Breast epithelium (tissue), 4 donors: ENCODE data around the gene KRT3. TPM values are rescaled to one million over a fixed set of nuclear protein-coding genes. Genes with fewer than 3 reads are reported as not detected.

Source experiments
- DNase-seq, 2 donors: peaks; one replicate each; pipeline ENCODE4 v3.0.0-alpha.2; 2019; ENCODE audit warnings: low spot score in 2 of 2
- H3K27ac ChIP-seq, 2 donors: fragments of 200-600 bp; sonication (generic) in 1 of 2; one replicate each; pipeline ENCODE4 v1.5.1; 2016 to 2019; ENCODE audit warnings: mild to moderate bottlenecking in 1 of 2
- H3K27me3 ChIP-seq, 2 donors: fragments of 200-600 bp; sonication (generic) in 1 of 2; one replicate each; pipeline versions ENCODE4 v1.5.1 to v1.6.0; 2017 to 2019; ENCODE audit warnings: control low read depth in 1 of 2, mild to moderate bottlenecking in 1 of 2
- H3K36me3 ChIP-seq: fragments of 200-600 bp; one replicate; pipeline ENCODE4 v1.5.1; 2019
- H3K4me1 ChIP-seq, 2 donors: fragments of 200-600 bp; sonication (generic); one replicate each; pipeline ENCODE4 v1.5.1; 2016 to 2019; ENCODE audit warnings: control low read depth in 1 of 2
- H3K4me3 ChIP-seq, 3 donors: fragments of 200-600 bp; sonication (generic); 1 replicate in 2 of 3; 2 replicates in 1 of 3; pipeline ENCODE4 v1.5.1; 2016 to 2019; ENCODE audit warnings: mild to moderate bottlenecking in 3 of 3, moderate library complexity in 2 of 3
- H3K9me3 ChIP-seq, 2 donors: fragments of 200-600 bp; sonication (generic) in 1 of 2; one replicate each; pipeline ENCODE4 v1.5.1; 2016 to 2019; ENCODE audit warnings: control low read depth in 1 of 2
- POLR2A ChIP-seq: fragments of 450-650 bp; IDR thresholded peaks from one replicate; pipeline ENCODE4 v1.6.1; 2016; ENCODE audit warnings: antibody characterized with exemption, mild to moderate bottlenecking, moderate library complexity
- POLR2AphosphoS5 ChIP-seq, 3 donors: sonication (generic); formaldehyde crosslinking; IDR thresholded peaks; one replicate each; pipeline ENCODE4 v1.6.1; 2017; ENCODE audit warnings: antibody characterized with exemption in 3 of 3
- intact Hi-C: fragments of 100-400 bp; cut with DNase I; formaldehyde crosslinking; loops from one replicate; pipeline ENCODE4 v1.15.1; 2023; ENCODE audit warnings: low total_unique reads
- total RNA-seq, 3 donors: library from RNA; depleted of rRNA; stranded (reverse); fragments of >200 nt; gene quantifications; one replicate each; pipeline ENCODE4 v1.1.0, GENCODE V29; 2016
- TF ChIP-seq, protein P1 (sequence below), 3 donors: fragments of 450-650 bp; IDR thresholded peaks; one replicate each; pipeline ENCODE4 v1.5.1; 2016 to 2017; ENCODE audit warnings: antibody characterized with exemption in 3 of 3, mild to moderate bottlenecking in 3 of 3, moderate library complexity in 3 of 3

The KRT3 gene
- total RNA-seq, 3 donors from 2014 or later: not detected

GRCh38 chr12:52788876-52789636 lies 6.9 kb downstream of the KRT3 start:
- no peak overlapping the region for H3K4me3 ChIP-seq
- intact Hi-C loops: no loop called here
- no peaks in the 10 kb centered on the region for H3K4me1 ChIP-seq
- DNase-seq: no peak
- H3K27ac ChIP-seq: no peak overlapping the region
- TF ChIP-seq, protein P1, sequence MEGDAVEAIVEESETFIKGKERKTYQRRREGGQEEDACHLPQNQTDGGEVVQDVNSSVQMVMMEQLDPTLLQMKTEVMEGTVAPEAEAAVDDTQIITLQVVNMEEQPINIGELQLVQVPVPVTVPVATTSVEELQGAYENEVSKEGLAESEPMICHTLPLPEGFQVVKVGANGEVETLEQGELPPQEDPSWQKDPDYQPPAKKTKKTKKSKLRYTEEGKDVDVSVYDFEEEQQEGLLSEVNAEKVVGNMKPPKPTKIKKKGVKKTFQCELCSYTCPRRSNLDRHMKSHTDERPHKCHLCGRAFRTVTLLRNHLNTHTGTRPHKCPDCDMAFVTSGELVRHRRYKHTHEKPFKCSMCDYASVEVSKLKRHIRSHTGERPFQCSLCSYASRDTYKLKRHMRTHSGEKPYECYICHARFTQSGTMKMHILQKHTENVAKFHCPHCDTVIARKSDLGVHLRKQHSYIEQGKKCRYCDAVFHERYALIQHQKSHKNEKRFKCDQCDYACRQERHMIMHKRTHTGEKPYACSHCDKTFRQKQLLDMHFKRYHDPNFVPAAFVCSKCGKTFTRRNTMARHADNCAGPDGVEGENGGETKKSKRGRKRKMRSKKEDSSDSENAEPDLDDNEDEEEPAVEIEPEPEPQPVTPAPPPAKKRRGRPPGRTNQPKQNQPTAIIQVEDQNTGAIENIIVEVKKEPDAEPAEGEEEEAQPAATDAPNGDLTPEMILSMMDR (IDR thresholded peaks at IDR 0.05): no peak
- no peak for TF ChIP-seq POLR2A
- TF ChIP-seq POLR2AphosphoS5 (IDR thresholded peaks at IDR 0.05): no peak
- no peaks in the 10 kb centered on the region for H3K9me3 ChIP-seq
- H3K36me3 ChIP-seq: no peaks in the 10 kb centered on the region
- H3K27me3 ChIP-seq: peaks cover 0 to 8% of the 10 kb centered on the region in 2 donors

GRCh38 chr12:52788192-52788875 lies 7.6 kb downstream of the KRT3 start:
- DNase-seq: no peak
- Histone ChIP-seq H3K4me1 (no peaks in the 10 kb centered on the region), H3K27ac (no peak overlapping the region), H3K9me3 (no peaks in the 10 kb centered on the region), H3K27me3 (peaks cover 0 to 8% of the 10 kb centered on the region in 2 donors), H3K4me3 (no peak overlapping the region), H3K36me3 (no peaks in the 10 kb centered on the region)
- TF ChIP-seq POLR2A (no peak), POLR2AphosphoS5 (IDR thresholded peaks at IDR 0.05) (no peak)
- TF ChIP-seq, protein P1 (IDR thresholded peaks at IDR 0.05): no peak
- intact Hi-C loops: no loop called here

GRCh38 chr12:52787324-52788191 lies 8.4 kb downstream of the KRT3 start:
- no peak overlapping the region for H3K27ac ChIP-seq

GRCh38 chr12:52784909-52785308 lies 11.0 kb downstream of the KRT3 start:
- Histone ChIP-seq H3K27me3 (peaks cover 0 to 4% of the 10 kb centered on the region in 2 donors), H3K4me1 (no peaks in the 10 kb centered on the region), H3K9me3 (no peaks in the 10 kb centered on the region), H3K27ac (no peak overlapping the region), H3K36me3 (no peaks in the 10 kb centered on the region), H3K4me3 (no peak overlapping the region)
- intact Hi-C loops: no loop called here
- no peak for DNase-seq
- TF ChIP-seq POLR2AphosphoS5 (IDR thresholded peaks at IDR 0.05): no peak
- TF ChIP-seq POLR2A: no peak

More at GRCh38 chr12:52787324-52788191, 8.4 kb downstream of the KRT3 start:
- Histone ChIP-seq H3K36me3 (no peaks in the 10 kb centered on the region), H3K4me3 (no peak overlapping the region), H3K27me3 (peaks cover 0 to 8% of the 10 kb centered on the region in 2 donors), H3K9me3 (no peaks in the 10 kb centered on the region), H3K4me1 (no peaks in the 10 kb centered on the region)
- DNase-seq: no peak
- no peak for TF ChIP-seq POLR2AphosphoS5 (IDR thresholded peaks at IDR 0.05)
- TF ChIP-seq POLR2A: no peak
- TF ChIP-seq, protein P1 (IDR thresholded peaks at IDR 0.05): no peak
- intact Hi-C loops: no loop called here

DNA sequence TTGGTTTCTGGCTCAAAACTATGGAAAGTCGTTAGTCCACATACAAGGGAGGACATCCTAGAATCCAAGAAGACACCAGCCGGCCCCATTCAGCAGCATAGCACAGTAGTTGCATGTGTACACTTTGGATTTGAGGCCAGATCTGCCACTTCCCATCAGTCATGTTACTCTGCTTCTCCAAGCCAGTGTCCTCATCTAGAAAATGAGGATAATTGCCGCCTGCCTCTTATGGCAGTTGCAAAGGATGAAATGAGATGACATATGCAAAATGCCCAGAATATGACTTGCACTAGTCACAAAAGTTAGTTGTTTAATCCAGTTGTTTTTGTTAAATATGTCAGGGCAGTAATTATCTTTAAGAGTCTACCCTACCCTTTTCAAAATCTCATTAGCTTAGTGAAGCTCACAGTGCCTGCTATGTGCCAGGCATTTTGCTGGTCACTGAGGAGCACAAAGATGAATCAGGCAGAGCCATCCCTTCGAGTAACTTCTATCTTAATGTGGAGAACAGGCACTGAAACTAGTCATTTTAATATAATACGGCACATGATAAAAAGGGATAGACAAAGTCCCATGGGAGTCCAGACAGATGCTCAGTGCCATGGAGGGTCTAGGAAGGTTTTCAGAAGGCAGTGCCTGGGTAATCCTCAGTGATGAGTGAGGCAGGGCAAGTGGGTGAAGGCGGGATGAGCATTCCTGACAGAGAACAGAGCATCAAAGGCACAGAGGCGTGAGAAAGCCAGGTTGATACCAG lies 12.2 kb downstream of the KRT3 start:
- intact Hi-C loops: no loop called here
- no peaks in the 10 kb centered on the region for H3K4me1 ChIP-seq
- H3K36me3 ChIP-seq: no peaks in the 10 kb centered on the region
- peaks cover 0 to 4% of the 10 kb centered on the region in 2 donors for H3K27me3 ChIP-seq
- no peak overlapping the region for H3K27ac ChIP-seq
- DNase-seq: no peak
- no peak overlapping the region for H3K4me3 ChIP-seq
- no peaks in the 10 kb centered on the region for H3K9me3 ChIP-seq
- TF ChIP-seq POLR2A: no peak
- TF ChIP-seq, protein P1 (IDR thresholded peaks at IDR 0.05): no peak
- no peak for TF ChIP-seq POLR2AphosphoS5 (IDR thresholded peaks at IDR 0.05)
